Measurements from ENCODE around the gene LRBA.

DNA sequence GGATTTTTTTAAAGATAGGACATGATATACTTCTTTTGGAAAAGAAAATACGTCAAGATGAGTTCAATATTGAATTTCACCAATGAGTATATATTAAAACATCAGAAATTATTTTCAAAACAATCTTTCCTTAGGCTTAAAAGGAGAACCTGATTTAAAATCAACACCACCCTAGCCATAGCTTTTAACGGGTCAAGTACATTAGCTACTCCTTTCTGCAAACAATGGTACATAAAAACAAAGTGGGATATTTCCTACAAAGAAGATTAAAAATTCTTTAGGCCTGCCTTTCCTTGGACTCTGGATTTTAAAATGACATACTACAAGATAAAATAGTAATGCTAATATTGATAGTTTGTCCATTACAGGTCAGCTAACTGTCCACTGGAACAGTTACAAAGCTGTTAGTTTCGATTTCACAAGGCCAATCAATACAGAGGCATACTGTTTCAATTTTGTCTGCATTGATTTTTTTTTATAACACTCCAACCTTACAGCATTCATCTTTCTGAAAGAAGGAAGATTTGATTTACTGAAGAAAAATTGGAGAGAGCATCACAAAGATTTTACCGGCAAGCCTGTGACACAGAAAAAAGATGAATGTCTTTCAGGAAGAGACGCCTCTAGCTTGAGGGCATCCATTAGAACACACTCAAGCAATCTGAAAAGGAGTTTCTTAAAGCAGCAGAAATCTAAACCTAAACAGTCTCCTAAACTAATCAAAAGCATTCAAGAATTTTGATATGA is 335.9 kb downstream of the LRBA start:
- TF ChIP-seq POLR2AphosphoS5 (IDR thresholded peaks at IDR 0.05) (no peak), CTCF (IDR thresholded peaks at IDR 0.05) (no peak), EP300 (IDR thresholded peaks at IDR 0.05) (no peak), POLR2A (IDR thresholded peaks at IDR 0.05) (no peak)
